Stimulated activated effector memory CD8-positive, alpha-beta T cell treated with anti-CD3 and anti-CD28 coated beads, Interleukin-12 subunit alpha, Interleukin-12 subunit beta, amount 100 ng/mL, for 72 hours (primary cell): Measurements from ENCODE around the gene CCR4.
"Not testable (repeated sequence)": the region's sequence is repeated elsewhere in the genome, so short reads cannot be mapped to it uniquely, and the experiment has no call there.

Experiments
- ATAC-seq: fragments of 150-1000 bp; cut with Tn5 transposase; 2 replicates; pipeline ENCODE4 v1.10.0; 2021
- DNase-seq, 2 donors: peaks; one replicate each; pipeline ENCODE4 v3.0.0; 2021 to 2022; ENCODE audit warnings: low spot score in 2 of 2
- H3K27ac Mint-ChIP-seq: one replicate; pipeline ENCODE4 v1.8.0; 2022; ENCODE audit warnings: mild to moderate bottlenecking, mixed read lengths
- H3K36me3 Mint-ChIP-seq: one replicate; pipeline ENCODE4 v1.8.0; 2022; ENCODE audit warnings: mild to moderate bottlenecking, mixed read lengths
- H3K4me1 Mint-ChIP-seq: one replicate; pipeline ENCODE4 v1.8.0; 2022; ENCODE audit warnings: mixed read lengths
- H3K4me3 Mint-ChIP-seq: one replicate; pipeline ENCODE4 v1.8.0; 2022; ENCODE audit warnings: mild to moderate bottlenecking, mixed read lengths
- H3K9me3 Mint-ChIP-seq: one replicate; pipeline ENCODE4 v1.8.0; 2022; ENCODE audit warnings: mixed read lengths

CCR4 gene

GRCh38 chr3:32951410-32951811, at the start of gene CCR4:
CCR4 (plus strand) TSS chr3:32951644; CDS start chr3:32953423, 1,779 bp downstream.
- peak; percentile 11 to 64 for DNase-seq
- peaks cover 43% of the 10 kb centered on the region for H3K36me3 Mint-ChIP-seq
- H3K27ac Mint-ChIP-seq = peak within 1 kb of the TSS; percentile 84
- peaks cover 43% of the 10 kb centered on the region for H3K4me1 Mint-ChIP-seq
- ATAC-seq = peak; percentile 78
- H3K9me3 Mint-ChIP-seq = no peaks in the 10 kb centered on the region
- peak within 1 kb of the TSS; percentile 74 for H3K4me3 Mint-ChIP-seq

- H3K27ac Mint-ChIP-seq, H3K9me3 Mint-ChIP-seq, H3K4me1 Mint-ChIP-seq, H3K36me3 Mint-ChIP-seq: not testable (repeated sequence)
- peak; percentile 44 for ATAC-seq
- peak overlapping the region; percentile 52 for H3K4me3 Mint-ChIP-seq
- DNase-seq = peak in 1 of 2 donors; percentile 52
Observed at GRCh38 chr3:32902887-32903371, 48.5 kb upstream of the CCR4 start.

- no peaks in the 10 kb centered on the region for H3K36me3 Mint-ChIP-seq
- DNase-seq (no peak), ATAC-seq (no peak)
- H3K9me3 Mint-ChIP-seq = no peaks in the 10 kb centered on the region
- H3K4me3 Mint-ChIP-seq = no peak overlapping the region
- no peak overlapping the region for H3K27ac Mint-ChIP-seq
- H3K4me1 Mint-ChIP-seq = no peaks in the 10 kb centered on the region
Observed at GRCh38 chr3:32903953-32904352, 47.5 kb upstream of the CCR4 start.

GRCh38 chr3:32909999-32910398, 41.4 kb upstream of the CCR4 start:
- Mint-ChIP-seq H3K9me3 (no peaks in the 10 kb centered on the region), H3K36me3 (no peaks in the 10 kb centered on the region), H3K27ac (no peak overlapping the region), H3K4me1 (no peaks in the 10 kb centered on the region), H3K4me3 (no peak overlapping the region)
- DNase-seq (no peak), ATAC-seq (no peak)

GRCh38 chr3:32910954-32911353, 40.5 kb upstream of the CCR4 start:
- ATAC-seq = no peak
- H3K4me3 Mint-ChIP-seq = no peak overlapping the region
- H3K36me3 Mint-ChIP-seq = no peaks in the 10 kb centered on the region
- H3K9me3 Mint-ChIP-seq = no peaks in the 10 kb centered on the region
- H3K4me1 Mint-ChIP-seq = no peaks in the 10 kb centered on the region
- H3K27ac Mint-ChIP-seq = no peak overlapping the region
- no peak for DNase-seq

- no peaks in the 10 kb centered on the region for H3K9me3 Mint-ChIP-seq
- ATAC-seq (no peak), DNase-seq (no peak)
- H3K36me3 Mint-ChIP-seq = no peaks in the 10 kb centered on the region
- H3K4me1 Mint-ChIP-seq = no peaks in the 10 kb centered on the region
- H3K27ac Mint-ChIP-seq = no peak overlapping the region
- no peak overlapping the region for H3K4me3 Mint-ChIP-seq
Observed at GRCh38 chr3:32912046-32912445, 39.4 kb upstream of the CCR4 start.

GRCh38 chr3:32913790-32914446, 37.5 kb upstream of the CCR4 start:
- Mint-ChIP-seq H3K4me1 (no peaks in the 10 kb centered on the region), H3K36me3 (no peaks in the 10 kb centered on the region), H3K4me3 (no peak overlapping the region), H3K27ac (no peak overlapping the region), H3K9me3 (no peaks in the 10 kb centered on the region)
- DNase-seq = no peak
- no peak for ATAC-seq

- Mint-ChIP-seq H3K9me3 (no peaks in the 10 kb centered on the region), H3K27ac (no peak overlapping the region), H3K4me3 (no peak overlapping the region), H3K36me3 (no peaks in the 10 kb centered on the region), H3K4me1 (no peaks in the 10 kb centered on the region)
- DNase-seq (no peak), ATAC-seq (no peak)
Observed at GRCh38 chr3:32919920-32920319, 31.5 kb upstream of the CCR4 start.

- DNase-seq (no peak), ATAC-seq (no peak)
- H3K36me3 Mint-ChIP-seq = no peaks in the 10 kb centered on the region
- H3K27ac Mint-ChIP-seq = no peak overlapping the region
- no peak overlapping the region for H3K4me3 Mint-ChIP-seq
- no peaks in the 10 kb centered on the region for H3K4me1 Mint-ChIP-seq
- H3K9me3 Mint-ChIP-seq = no peaks in the 10 kb centered on the region
Observed at GRCh38 chr3:32922078-32922477, 29.4 kb upstream of the CCR4 start.

- Mint-ChIP-seq H3K9me3 (no peaks in the 10 kb centered on the region), H3K36me3 (no peaks in the 10 kb centered on the region)
- ATAC-seq = no peak
Observed at GRCh38 chr3:32930161-32930560, 21.3 kb upstream of the CCR4 start.

GRCh38 chr3:32931273-32931672, 20.2 kb upstream of the CCR4 start:
- not testable (repeated sequence) for H3K4me3 Mint-ChIP-seq, DNase-seq, H3K36me3 Mint-ChIP-seq, H3K4me1 Mint-ChIP-seq, ATAC-seq, H3K9me3 Mint-ChIP-seq, H3K27ac Mint-ChIP-seq

More at GRCh38 chr3:32930161-32930560, 21.3 kb upstream of the CCR4 start:
- Mint-ChIP-seq H3K4me1 (no peaks in the 10 kb centered on the region), H3K4me3 (no peak overlapping the region), H3K27ac (no peak overlapping the region)
- no peak for DNase-seq

- no peak overlapping the region for H3K4me3 Mint-ChIP-seq
- no peaks in the 10 kb centered on the region for H3K9me3 Mint-ChIP-seq
- H3K4me1 Mint-ChIP-seq = no peaks in the 10 kb centered on the region
- no peaks in the 10 kb centered on the region for H3K36me3 Mint-ChIP-seq
- DNase-seq (no peak), ATAC-seq (no peak)
- H3K27ac Mint-ChIP-seq = no peak overlapping the region
Observed at GRCh38 chr3:32934150-32934742, 17.2 kb upstream of the CCR4 start.

- no peaks in the 10 kb centered on the region for H3K9me3 Mint-ChIP-seq
- no peaks in the 10 kb centered on the region for H3K36me3 Mint-ChIP-seq
- ATAC-seq (no peak), DNase-seq (no peak)
- H3K4me3 Mint-ChIP-seq = no peak overlapping the region
- no peak overlapping the region for H3K27ac Mint-ChIP-seq
- no peaks in the 10 kb centered on the region for H3K4me1 Mint-ChIP-seq
Observed at GRCh38 chr3:32937331-32937730, 14.1 kb upstream of the CCR4 start.

GRCh38 chr3:32939531-32940284, 11.7 kb upstream of the CCR4 start:
- H3K9me3 Mint-ChIP-seq, H3K4me3 Mint-ChIP-seq, H3K27ac Mint-ChIP-seq, H3K4me1 Mint-ChIP-seq, DNase-seq, H3K36me3 Mint-ChIP-seq, ATAC-seq: not testable (repeated sequence)

GRCh38 chr3:32940726-32941125, 10.7 kb upstream of the CCR4 start:
- no peaks in the 10 kb centered on the region for H3K9me3 Mint-ChIP-seq
- ATAC-seq = no peak

GRCh38 chr3:32945136-32945535, 6.3 kb upstream of the CCR4 start:
- ATAC-seq (no peak), DNase-seq (no peak)
- Mint-ChIP-seq H3K27ac (no peak overlapping the region), H3K36me3 (no peaks in the 10 kb centered on the region), H3K4me3 (no peak overlapping the region), H3K9me3 (no peaks in the 10 kb centered on the region), H3K4me1 (peaks cover 11% of the 10 kb centered on the region)

More at GRCh38 chr3:32940726-32941125, 10.7 kb upstream of the CCR4 start:
- H3K4me1 Mint-ChIP-seq = no peaks in the 10 kb centered on the region
- no peak for DNase-seq
- H3K4me3 Mint-ChIP-seq = no peak overlapping the region
- H3K27ac Mint-ChIP-seq = no peak overlapping the region
- no peaks in the 10 kb centered on the region for H3K36me3 Mint-ChIP-seq
